ENCODE data around the gene CYB5R3.

GRCh38 chr22:42626431-42626830 is 22.8 kb downstream of the CYB5R3 start:
- TF ChIP-seq YY1 (IDR thresholded peaks at IDR 0.05; ENCODE audit: low read depth) (no peak), REST (IDR thresholded peaks at IDR 0.05; ENCODE audit: low read depth) (no peak), EGR1 (IDR thresholded peaks at IDR 0.05) (no peak), RAD21 (IDR thresholded peaks at IDR 0.05; ENCODE audit: low read depth) (no peak)

Data from Ishikawa (cell line).